Measurements from ENCODE around the gene PAQR5. TPM values are rescaled to one million over a fixed set of nuclear protein-coding genes. Genes with fewer than 3 reads are reported as not detected.
"Not testable (repeated sequence)": the region's sequence is repeated elsewhere in the genome, so short reads cannot be mapped to it uniquely, and the experiment has no call there.

The PAQR5 gene
- polyA plus RNA-seq, 5 donors, result 4.9 to 7.5 (median 6.0) TPM

DNA sequence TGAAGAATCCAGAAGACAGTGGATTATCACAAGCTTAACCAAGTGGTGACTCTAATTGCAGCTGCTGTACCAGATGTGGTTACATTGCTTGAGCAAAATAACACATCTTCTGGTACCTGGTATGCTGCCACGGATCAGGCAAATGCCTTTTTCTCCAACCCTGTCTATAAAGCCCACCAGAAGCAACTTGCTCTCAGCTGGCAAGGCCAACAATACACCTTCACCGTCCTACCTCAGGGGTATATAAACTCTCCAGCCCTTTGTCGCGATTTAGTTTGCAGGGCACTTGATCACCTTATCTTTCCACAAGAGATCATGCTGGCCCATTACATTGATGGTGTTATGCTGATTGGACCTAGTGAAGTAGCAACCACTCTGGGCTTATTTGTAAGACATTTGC is 52.6 kb downstream of the PAQR5 start:
- no peak for DNase-seq

DNA sequence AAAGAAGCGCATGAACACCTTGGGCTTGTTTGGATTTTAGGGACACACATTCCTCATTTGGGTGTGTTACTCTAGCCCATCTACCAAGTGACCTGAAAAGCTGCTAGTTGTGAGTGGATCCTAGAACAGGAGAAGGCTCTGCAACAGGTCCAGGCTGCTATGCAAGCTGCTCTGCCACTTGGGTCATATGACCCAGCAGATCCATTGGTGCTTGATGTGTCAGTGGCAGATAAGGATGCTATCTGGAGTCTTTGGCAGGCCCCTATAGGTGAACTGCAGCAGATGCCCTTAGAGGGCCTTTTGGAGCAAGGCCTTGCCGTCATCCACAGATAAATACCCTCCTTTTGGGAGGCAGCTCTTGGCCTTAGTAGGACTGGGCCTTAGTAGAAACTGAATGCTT is 53.2 kb downstream of the PAQR5 start:
- DNase-seq, result no peak

DNA sequence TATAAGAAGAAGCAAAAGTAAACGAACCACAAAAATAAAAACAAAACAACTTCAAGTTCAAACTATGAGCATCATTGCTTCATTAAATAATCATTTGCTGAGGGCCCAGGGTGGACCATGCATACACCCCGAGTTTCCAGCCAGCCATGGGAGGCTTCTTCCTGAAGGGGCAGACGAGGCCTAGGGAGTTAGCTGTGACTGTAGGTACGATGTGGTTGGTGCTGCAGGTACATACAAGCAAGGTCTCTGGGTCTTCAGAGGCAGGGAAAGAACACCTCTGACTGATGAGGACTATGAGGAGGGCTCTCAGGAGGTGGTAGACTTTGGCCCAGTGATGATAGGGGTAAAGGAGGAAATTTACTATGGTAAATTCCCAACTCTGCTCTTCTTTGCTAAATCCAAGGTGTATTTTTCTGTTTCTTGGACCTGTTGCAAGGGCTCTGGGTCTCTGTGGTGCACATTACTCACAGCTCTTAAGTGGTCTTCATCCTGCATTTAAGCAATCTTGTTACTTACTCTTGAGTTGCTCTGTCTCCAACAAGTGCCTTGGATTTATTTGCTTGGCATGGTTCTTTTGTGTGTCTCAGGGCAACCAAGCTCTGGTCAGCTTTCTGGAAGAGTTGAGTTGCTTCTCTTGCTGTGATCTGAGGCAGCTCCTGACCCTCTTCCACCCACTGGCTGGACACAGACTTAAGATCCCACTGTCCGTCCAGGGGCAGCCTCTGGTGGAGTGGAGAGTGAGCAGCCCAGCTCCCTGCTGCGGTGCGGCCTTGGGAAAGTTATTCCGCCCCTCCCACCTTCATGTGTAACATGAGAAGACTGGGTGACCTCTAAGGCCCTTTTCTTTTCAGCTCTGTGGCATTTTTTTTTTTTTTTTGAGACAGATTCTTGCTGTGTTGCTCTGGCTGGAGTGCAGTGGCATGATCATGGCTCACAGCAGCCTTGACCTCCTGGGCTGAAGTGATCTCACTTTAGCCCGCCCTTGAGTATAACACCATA is 59.4 kb downstream of the PAQR5 start:
- peak; percentile 30 to 33 for DNase-seq

DNA sequence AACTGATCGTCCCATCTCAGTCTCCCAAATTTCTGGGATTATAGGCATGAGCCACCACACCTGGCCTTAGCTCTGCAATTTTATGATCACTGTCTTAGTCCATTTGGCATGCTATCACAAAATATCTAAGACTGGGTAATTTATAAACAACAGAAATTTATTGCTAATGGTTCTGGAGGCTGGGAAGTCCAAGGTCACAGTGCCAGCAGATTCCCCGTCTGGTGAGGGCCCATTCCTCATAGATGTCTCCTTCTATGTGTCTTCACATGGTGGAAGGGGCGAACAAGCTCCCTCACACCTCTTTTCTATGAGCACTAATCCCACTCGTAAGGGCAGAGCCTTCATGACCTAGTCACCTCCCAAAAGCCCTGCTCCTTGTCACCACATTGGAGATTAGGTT is 60.1 kb downstream of the PAQR5 start:
- no peak for DNase-seq

DNA sequence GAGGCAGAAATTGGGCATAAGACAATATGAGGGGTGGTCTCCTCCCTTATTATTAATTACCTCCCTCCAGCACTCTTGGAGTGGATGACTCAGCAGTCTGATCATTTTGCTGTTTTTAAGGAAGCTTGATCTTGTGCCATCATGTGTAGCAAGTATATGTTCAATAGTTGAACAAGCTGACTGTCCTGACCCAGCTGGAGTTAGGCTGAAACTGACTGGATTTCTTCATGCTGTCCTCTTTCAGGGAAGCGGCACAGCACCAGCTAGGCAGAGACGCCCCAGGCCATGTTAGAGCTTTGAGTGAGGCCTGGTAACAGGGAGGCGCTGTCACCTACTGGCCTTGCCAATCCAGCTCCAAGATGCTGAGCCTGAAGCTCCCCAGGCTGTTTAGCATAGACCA is 61.0 kb downstream of the PAQR5 start:
- DNase-seq, result no peak

DNA sequence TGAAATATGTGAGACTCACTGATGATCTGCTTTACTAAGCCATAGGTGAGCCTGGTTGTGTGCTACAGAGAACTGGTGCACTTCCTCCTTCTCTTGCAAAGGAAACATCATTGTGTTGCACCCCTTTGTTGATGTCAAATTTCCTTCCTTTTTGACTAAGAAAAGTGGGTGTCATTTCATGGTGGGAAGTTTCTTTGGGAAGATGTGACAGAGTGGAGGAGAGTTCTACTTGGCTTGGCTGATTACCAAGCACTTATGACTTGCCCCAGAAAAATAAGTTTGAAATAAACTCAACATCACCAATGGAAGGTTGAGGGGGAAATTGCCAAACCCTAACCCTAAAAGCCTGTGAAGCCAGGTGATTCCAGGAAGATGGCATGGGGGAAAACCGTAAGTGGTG is 61.9 kb downstream of the PAQR5 start:
- no peak for DNase-seq

DNA sequence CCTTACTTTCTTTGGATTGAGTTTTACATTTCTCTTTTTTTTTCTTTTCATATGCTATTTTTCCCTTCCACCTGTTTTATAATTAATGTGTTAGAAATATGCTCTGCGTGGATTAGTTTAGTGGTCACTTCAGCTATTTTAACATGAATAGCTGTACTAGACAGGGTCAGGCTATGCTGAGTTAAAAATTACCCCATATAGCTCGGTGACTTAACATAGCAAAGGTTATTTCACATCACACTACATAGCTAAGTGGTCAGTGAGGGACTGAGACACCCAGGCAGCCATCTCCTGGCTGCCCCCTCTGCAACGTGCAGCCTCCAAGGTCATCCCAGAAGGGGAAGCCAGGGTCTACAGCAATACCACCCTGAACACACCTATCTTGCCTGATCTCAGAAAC is 68.5 kb downstream of the PAQR5 start:
- DNase-seq, result no peak

DNA sequence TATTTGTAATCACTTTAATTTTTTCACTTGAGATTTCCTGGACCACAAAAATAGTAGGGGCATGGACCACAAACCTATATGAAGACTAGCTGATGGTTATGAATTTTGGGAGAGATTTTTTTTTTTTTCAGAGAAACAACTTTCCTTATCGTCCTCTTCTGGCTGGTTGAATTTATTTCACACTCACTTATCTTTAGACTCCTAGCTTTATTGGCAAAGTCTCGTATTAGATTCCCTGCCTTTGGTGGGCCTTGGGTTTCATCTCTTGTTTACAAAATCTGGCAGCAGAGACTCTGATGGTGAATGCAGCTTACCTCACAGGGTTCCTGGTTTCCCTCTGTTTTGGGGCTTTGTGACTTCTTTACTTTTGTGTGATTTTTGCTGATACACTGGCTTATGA is 70.9 kb downstream of the PAQR5 start:
- DNase-seq, result no peak

DNA sequence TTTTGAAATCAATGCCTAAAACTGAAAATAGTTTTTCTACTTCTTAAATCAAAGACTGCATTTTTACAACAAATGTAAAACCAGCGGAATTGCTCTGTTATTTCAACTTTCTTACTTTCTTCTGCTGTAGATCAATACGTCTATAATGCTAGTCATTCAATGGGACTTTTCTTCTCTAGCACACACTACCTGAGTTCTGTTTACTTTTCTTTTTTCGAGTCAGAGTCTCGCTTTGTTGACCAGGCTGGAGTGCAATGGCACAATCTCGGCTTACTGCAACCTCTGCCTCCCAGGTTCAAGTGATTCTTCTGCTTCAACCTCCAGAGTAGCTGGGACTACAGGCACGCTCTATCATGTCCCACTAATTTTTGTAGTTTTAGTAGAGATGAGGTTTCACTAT is 74.7 kb downstream of the PAQR5 start:
- DNase-seq, result no peak

DNA sequence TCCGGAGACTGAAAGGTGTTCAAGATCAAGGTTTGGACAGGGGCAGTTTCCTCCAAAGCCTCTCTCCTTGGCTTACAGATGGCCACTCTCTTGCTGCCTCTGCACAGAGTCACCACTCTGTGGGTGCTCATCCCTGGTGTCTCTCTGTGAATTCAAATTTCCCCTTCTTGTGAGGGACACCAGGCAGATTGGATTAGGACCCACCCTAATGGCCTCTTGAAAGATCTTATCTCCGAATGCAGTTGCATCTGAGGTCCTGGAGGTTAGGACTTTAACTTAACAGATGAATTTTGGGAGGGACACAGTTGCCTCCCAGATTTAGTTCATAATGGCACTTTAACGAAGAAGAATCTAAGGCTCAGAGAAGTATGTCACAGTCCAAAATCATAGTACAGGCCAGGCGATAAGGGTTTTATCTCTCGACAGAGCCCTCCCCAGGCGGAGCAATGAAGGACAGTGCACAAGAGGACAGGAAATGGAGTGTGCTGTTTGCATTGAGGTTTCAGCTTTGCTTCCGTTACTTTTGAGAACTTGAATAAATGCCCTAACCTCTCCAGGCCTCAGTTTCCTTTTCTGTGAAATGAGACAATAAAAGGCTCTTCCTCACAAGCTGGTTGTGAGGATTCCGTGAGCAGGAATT is 76.6 kb downstream of the PAQR5 start:
- no peak for DNase-seq

DNA sequence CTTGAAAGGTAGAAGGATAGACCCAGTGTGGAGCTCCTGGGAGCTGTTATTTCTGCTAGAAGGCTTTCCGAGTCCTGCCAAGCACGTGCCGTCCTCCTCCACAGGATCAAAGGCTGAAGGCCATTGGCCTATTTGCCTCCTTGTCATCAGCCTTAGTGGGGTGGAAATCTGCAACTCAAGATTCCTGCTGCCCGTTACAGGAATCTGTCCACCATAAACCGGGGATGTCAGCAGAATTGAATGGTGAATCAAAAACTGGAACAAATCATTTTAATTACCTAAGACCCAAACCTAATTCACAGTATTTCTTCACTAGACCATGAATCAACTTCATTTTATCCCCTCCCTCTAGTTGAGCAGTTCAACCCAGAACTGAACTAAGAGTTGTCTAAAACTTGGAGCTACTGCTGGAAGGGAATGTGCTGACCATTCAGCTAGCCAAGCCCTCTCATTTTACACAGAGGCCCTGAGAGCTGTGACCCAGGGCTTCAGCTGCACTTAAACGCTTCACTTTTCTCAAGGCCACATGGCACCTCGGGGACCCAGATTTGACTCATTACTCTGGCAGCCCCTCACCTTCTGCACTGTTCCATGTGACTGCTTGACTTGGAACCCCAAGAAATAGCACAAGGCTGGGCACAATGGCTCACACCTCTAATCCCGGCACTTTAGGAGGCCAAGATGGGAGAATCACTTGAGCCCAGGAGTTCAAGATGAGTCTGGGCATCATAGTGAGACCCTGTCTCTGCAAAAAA is 78.7 kb downstream of the PAQR5 start:
- DNase-seq, result no peak

DNA sequence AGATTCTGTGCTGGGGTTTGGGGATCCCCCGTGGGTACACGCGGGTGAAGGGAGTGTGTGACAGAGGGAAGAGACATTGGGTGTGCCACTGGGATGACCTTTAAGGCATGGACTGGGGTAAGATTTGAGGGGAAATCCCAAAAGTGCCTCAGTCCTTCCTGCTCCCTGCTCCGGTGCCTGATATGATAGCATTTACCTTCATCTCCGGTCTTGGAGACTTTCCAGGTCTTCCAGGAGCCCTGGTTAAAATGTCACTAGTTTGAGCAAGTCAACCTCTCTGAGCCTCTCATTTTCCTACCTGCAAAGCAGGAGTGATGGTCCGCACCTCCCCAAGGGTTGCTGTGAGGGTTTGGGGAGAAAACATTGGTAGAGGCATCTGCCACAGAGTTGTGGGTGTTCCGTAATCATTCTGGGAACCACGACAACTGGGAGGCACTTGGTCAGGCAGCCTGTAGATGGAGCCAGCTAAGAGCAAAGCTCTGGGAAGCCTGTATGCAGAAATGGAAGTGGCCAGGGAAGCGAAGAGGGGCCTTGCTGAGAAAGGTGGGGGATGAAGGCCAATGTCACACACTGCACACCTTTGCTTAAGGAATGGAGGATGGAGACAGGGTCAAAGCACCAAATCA is 81.5 kb downstream of the PAQR5 start:
- DNase-seq, result no peak

DNA sequence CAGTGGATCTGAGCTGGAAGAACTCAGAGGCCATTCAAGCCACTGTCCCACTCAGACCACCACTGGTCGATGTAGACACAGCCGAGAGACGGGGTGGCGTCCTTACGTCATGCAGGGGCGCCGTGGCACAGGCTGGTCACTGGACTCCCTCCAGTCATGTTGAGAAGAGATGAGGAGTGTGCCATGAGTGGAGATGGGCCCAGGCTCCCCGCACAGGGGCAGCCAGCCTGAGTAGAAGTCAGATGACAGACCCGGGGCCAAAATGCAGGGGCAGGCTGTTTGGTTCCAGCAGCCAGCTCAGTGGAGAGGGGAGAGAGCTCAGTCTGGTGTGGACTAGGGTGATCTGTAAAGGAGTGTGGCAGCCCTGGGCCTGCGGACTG is 82.0 kb downstream of the PAQR5 start:
- DNase-seq, result no peak

DNA sequence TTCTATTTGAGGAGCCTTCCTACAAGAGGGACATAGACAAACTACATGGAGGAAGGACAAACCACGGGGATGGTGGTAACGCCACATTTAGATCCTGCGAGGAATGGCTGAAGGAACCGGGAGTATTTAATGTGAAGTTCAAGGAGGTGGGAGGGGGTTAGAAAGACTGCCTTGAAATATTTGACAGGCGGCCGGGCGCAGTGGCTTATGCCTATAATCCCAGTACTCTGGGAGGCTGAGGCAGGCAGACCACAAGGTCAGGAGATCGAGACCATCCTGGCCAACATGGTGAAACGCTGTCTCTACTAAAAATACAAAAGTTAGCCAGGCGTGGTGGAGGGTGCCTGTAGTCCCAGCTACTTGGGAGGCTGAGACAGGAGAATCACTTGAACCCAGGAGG is 83.5 kb downstream of the PAQR5 start:
- not testable (repeated sequence) for DNase-seq

DNA sequence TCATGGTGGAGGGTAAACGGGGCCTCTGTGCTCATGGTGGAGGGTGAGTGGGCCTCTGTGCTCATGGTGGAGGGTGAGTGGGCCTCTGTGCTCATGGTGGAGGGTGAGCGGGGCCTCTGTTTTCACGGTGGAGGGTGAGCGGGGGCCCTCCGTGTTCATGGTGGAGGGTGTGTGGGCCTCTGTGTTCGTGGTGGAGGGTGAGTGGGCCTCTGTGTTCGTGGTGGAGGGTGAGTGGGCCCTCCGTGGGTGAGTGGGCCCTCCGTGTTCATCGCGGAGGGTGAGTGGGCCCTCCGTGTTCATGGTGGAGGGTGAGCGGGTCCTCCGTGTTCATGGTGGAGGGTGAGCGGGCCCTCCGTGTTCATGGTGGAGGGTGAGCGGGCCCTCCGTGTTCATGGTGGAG is 85.4 kb downstream of the PAQR5 start:
- DNase-seq, result not testable (repeated sequence)

DNA sequence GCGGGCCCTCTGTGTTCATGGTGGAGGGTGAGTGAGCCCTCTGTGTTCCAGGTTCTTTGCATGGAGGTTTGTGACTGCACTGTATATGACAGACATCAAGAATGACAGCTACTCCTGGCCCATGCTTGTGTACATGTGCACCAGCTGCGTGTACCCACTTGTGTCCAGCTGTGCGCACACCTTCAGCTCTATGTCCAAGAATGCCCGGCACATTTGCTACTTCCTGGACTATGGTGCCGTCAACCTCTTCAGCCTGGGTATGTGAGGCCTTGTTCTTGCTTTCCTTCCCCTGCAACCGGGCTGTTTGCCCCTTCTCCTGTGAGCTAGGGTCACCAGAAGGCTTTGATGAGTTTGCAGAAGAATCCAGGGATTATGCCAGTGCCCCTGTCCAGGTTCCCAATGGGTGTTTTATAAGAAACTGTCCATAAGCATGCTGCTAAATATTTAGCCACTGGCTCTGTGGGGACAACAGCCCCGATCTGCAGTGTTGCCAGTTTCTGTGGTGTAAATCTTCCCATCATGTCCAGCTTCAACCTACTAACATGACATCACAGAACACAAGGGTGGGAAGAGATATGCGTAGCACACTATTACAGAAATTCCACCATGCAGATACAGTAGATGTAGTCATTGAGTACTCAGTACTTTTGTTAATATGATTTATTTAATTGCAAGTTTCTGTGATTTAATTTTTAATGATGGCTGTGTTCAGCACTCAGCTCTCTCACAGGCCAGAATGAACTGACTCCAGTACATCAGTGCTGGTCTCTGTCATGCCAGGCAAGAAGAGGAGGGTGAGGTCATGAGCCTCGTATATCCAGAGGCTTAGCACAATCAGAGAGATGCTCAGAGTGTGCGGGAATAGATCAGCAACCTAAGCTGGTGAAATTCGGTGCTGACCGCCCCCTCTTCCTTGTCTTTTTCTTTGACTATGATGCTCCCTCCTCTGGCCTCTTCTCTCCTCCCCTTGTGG is 86.2 kb downstream of the PAQR5 start:
- DNase-seq, result no peak

DNA sequence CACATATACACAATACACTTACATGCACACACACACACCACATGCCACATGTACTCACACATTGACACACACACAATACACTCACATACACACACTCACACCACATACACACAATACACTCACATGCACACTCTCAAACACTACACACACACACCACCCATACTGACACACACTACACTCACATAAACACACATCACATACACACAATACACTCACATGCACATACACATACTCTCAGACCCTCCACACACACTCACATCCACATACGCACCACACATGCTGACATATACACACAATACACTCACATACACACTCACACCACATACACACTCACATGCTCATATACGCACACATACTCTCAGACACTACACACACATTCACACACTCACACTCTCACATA is 87.1 kb downstream of the PAQR5 start:
- no peak for DNase-seq

DNA sequence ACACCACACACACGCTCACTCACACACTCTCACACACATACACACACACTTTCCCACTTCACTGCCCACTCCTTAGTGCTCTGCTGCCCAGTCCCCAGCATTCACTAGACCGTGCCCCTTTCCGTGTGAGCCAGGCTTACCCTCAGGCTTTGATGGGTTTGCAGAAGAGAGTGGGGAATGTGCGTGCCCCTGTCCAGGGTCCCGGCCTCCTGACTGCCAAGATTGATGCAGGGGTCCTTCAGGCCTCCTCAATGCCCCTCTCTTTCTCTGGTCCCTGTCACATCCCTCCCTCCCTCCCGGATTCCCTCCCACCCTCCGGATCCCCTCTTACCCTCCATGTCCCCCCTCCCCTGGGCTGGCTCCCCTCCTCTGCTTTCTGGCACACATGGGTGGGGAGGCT is 87.6 kb downstream of the PAQR5 start:
- no peak for DNase-seq

DNA sequence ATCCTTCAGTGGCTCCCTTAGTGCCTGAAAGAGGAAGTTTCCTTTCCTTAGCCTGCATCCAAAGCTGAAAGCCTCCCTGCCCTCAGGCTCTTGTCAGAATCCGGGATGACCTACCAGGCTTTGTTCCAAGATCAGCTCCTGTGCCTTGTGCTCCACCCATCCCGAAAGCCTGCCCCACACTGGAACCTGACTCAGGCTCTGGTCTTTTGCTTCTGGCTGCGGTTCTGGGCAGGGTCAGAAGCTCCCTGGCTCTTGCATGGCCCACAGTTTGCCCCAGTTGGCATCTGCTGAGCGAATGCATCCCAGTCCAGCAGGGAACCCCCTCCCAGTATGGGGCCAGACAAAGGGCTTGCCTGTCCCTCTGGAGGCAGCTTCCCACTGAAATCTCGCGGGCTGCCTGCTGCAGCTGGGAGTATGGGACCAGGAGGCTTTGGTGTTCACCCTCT is 89.6 kb downstream of the PAQR5 start:
- no peak for DNase-seq

DNA sequence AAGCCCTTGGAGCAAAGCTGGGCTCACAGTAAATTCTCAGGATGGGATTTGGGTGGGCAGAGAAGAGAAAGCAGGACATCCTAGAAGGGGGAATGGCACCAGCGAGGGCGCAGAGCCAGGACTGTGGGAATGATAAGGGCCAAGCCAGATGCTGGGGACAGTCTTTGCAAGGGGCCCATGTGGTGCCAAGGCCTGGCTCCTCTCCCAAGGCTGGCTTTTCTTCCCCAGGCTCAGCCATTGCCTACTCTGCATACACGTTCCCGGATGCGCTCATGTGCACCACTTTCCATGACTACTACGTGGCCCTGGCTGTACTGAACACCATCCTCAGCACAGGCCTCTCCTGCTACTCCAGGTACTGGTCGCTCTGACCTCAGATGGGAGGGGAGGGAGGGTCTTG is 90.7 kb downstream of the PAQR5 start:
- DNase-seq, result no peak

DNA sequence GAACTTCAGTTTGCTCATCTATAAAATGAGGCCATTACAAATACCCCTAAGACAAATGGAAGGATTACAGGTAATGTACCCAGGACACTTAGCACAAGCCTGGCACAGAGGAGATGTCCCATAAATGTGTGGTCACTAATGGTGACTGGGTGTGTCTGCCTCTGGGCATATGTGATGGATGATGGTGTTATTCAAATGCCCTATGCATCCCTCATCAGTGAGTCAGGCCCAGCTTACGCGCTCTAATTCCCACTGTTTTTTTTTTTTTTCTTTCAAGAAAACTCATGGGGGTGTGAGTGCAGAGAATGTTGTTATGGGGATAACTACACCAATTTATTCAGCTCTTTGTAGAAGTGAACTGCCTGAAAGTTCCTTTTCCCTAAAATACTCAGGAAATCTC is 91.9 kb downstream of the PAQR5 start:
- no peak for DNase-seq
